ENCODE data around the gene PRR16.

- no peak for TF ChIP-seq EZH2 (IDR thresholded peaks at IDR 0.05; ENCODE audit: insufficient read depth, poor library complexity, severe bottlenecking)
- no peak for TF ChIP-seq EZH2phosphoT487 (IDR thresholded peaks at IDR 0.05; ENCODE audit: insufficient read depth, low read depth)
Observed at GRCh38 chr5:120538149-120538548, 74.0 kb downstream of the PRR16 start.
